NCI-H510A treated with DMSO at 0.1 percent for 48 hours (cell line): Measurements from ENCODE around the gene RNU6-9.
"Not testable (repeated sequence)": the region's sequence is repeated elsewhere in the genome, so short reads cannot be mapped to it uniquely, and the experiment has no call there.

Experiments used
- DNase-seq: peaks from one replicate; lab custom pipeline; 2025; lab: John Stamatoyannopoulos, UW

The RNU6-9 gene

DNA sequence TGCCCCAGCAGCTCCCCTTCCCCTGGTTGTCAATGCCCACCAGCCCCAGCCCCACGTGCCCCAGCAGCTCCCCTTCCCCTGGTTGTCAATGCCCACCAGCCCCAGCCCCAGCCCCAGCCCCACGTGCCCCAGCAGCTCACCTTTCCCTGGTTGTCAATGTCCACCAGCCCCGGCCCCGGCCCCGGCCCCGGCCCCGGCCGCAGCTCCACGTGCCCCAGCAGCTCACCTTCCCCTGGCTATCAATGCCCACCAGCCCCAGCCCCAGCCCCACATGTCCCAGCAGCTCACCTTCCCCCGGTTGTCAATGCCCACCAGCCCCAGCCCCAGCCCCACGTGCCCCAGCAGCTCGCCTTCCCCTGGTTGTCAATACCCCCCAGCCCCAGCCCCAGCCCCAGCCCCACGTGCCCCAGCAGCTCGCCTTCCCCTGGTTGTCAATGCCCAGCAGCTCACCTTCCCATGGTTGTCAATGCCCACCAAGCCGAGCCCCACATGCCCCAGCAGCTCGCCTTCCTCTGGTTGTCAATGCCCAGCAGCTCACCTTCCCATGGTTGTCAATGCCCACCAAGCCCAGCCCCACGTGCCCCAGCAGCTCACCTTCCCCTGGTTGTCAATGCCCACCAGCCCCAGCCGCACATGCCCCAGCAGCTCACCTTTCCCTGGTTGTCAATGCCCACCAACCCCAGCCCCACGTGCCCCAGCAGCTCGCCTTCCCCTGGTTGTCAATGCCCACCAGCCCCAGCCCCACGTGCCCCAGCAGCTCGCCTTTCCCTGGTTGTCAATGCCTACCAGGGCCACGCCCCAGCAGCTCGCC, 14.3 kb upstream of the RNU6-9 start:
- not testable (repeated sequence) for DNase-seq

- DNase-seq = no peak
These were observed 13.4 kb upstream of the RNU6-9 start for GRCh38 chr19:879711-880438.

GRCh38 chr19:881385-882071, 11.8 kb upstream of the RNU6-9 start:
- no peak for DNase-seq

DNA sequence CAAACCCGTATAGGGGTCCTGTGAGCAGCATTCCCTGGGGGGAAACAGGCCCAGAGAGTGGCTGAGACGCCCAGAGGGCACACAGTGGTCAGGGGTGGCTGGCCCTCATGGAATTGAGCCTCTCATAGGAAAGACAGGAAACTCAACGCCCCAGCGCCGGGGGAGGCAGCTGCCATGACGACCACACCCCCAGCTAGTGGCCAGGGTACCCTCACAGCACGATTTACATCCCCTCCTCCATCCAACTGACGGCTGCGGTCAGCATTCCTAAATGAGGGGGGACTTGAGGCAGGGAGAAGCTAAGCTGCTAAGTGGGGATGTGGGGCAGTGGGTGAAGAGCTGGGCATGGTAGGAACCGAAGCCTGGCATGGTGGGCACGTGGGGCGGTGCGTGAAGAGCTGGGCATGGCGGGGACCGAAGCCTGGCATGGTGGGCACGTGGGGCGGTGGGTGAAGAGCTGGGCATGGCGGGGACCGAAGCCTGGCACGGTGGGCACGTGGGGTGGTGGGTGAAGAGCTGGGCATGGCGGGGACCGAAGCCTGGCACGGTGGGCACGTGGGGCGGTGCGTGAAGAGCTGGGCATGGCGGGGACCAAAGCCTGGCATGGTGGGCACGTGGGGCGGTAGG, 10.3 kb upstream of the RNU6-9 start:
- no peak for DNase-seq

DNA sequence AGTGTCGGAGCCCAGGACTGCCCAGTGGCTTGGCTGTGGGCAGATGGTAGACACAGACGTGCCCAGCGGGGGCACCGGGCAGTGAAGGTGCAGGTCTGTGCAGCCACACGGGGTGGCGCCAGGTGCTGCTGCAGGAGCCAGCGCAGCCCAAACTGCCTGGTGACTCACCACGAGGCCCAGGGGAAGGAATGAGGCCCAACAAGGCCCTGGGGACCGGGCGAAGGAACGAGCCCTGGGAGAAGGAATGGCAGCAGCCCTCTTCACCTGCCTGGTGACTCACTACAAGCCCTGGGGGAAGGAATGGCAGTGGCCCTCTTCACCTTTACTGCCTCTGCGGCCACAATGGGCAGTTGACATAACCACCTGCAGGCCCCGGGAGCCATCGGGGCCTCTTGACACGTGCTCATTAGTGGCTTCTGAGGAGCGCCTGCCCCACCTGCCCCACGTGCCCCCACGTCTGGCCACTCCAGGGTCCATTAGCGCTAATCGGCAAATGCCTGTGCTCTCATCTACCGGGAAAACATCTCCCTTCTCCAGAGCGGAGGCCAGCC, 9.5 kb upstream of the RNU6-9 start:
- no peak for DNase-seq

DNA sequence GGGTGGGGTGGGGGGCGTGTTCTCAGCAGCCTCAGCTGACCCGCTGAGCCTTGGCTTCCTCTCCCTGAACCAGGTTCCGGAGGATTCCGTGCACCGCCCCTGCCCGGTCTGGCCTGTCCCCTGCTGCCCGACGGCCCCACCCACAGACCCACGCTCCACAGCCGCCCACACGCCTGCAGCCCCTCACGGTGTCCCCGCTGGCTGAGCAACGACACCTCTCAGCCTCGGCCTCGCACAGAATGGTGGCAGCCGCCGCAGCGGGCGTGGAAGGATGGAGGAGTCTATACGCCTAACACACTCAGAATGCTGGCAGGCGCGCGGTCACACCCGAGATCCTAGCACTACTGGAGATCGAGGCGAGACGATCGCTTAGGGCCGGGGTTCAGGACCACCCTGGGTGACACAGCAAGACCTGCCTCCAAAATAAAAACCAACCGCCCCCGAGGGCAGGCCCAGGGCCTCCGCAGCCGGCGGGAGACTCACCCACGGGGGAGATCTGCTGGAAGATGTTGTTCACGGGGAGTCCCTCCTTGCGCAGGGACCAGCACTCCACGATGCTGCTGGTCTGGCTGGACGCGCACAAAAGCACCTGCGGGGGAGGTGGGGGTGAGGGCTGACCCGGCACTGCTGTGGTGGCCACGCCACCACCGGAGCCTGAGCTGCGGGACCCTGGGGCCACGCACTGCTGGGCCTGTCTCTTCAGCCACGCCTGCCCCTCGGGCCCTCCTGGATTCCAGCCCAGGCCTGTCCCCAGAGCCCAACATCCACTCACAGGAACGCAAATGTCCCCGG, 8.7 kb upstream of the RNU6-9 start:
- DNase-seq = no peak

GRCh38 chr19:885536-886224, 7.6 kb upstream of the RNU6-9 start:
- DNase-seq = no peak

- DNase-seq = no peak
These were observed 6.2 kb upstream of the RNU6-9 start for GRCh38 chr19:887072-887471.

DNA sequence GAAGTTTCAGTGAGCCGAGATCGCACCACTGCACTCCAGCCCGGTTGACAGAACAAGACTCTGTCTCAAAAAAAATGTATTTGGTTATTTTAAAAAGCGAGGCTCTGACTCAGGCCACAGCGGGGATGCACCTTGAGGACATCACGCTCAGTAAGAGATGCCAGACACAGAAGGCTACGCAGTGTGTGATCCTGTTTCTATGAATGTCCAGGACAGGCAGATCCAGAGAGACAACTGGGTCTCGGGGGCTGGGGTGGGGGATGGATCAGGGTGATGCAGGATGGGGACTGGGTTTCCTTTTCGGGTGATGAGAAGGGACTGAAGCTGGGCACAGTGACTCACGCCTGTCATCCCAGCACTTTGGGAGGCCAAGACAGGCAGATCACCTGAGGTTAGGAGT, 5.7 kb upstream of the RNU6-9 start:
- DNase-seq = no peak

DNA sequence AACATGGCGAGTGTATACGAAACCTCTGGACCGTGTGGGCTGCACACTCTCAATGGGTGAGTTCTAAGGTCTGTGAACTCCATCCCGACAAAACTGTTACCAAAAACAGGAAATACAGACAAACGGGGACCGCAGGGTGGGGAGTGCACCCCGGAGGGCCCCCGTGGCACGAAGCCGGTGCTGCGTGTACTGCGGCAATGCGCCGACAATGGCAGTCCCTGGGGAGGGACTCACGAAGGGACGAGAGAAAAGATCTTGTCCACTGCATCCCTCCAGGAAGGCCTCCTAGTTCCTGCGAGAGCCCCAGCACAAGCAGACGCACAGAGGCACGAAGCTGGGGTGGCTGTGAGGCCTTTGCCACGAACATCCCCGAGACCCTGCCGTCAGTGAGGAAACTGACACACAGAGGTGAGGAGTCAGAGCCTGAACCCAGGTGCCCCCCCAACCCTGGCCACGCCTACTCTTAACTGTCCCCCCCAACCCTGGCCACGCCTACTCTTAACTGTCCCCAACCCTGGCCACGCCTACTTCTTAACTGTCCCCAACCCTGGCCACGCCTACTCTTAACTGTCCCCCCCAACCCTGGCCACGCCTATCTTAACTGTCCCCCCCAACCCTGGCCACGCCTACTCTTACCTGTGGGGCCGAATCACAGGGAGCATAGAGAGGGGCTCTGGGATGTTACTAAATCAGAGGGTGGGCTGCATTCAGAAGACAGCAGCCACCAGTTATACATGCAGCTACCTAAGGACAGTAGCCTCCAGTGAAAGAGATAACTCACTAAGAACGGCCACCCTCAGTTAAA, 4.5 kb upstream of the RNU6-9 start:
- DNase-seq = no peak

DNA sequence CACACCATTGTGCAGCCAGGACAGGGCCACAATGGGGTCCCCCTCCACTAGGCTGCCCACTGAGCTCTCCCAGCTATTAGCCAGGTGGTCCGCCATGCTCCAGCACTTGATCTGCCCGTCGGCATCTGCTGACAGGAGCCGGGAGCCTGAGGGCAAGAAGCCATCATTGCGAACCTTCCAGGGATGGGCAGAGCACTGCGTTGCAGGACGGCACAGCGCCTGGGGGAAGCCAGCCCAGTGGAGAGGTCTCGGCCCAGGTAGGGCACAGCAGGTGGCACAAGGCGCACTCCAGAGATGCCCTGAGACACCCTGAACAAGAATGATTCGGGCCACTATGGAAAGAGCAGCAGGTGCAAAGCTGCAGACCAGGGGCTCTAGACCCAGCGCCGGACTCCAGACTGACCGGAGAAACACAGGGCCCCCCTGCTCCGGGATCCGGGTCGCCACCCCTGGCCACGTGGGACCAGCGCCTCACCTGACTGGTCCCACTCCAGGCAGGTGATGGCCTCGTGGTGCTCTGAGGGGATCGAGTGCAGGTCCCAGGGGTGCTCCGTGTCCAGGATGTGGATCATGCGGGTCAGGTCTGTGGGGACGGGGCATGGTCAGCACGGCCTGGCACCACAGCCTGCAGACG, 3.5 kb upstream of the RNU6-9 start:
- DNase-seq = no peak

DNA sequence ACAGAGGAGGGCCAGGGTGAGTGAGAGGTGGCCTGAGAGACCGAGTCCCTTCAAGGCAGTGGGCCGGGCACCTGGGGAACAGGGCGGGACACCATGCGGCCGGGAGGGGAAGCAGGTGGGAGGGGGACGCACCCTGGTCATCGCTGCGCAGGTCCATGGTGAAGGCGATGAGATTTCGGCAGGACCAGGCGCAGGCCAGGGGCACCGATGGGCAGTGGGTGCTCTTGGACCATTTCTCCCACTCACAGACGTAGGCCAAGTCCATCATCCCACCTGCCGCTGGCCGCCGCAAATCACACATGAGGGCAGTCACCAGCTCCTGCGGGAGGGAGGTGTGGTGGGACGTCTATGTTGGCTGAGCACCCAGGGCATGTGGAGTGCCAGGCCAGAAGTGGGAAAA, 2.5 kb upstream of the RNU6-9 start:
- no peak for DNase-seq

GRCh38 chr19:891421-892200, 1.7 kb upstream of the RNU6-9 start:
- not testable (repeated sequence) for DNase-seq

- no peak for DNase-seq
These were observed 916 bp upstream of the RNU6-9 start for GRCh38 chr19:892243-892893.

DNA sequence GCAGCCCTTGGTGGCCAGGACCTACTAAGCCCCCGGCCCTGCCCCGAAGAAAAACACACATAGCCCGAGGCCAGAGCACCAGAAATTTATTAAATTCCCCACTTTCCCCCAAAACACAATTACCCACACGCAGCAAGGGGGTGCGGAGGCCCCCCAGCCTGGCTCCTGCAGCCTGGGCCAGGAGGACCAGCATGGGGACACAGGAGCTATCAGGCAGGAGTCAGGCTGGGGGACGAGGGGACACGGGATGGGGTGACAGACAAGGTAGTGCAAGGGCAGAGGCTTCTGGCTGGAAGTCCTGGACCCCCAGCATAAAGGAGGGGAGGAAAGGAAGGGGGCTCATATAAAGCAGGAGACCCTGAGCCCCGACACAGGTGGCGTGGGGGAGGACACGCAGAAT, 3.1 kb downstream of the RNU6-9 start:
- DNase-seq = no peak

GRCh38 chr19:896999-897398, 3.7 kb downstream of the RNU6-9 start:
- no peak for DNase-seq

DNA sequence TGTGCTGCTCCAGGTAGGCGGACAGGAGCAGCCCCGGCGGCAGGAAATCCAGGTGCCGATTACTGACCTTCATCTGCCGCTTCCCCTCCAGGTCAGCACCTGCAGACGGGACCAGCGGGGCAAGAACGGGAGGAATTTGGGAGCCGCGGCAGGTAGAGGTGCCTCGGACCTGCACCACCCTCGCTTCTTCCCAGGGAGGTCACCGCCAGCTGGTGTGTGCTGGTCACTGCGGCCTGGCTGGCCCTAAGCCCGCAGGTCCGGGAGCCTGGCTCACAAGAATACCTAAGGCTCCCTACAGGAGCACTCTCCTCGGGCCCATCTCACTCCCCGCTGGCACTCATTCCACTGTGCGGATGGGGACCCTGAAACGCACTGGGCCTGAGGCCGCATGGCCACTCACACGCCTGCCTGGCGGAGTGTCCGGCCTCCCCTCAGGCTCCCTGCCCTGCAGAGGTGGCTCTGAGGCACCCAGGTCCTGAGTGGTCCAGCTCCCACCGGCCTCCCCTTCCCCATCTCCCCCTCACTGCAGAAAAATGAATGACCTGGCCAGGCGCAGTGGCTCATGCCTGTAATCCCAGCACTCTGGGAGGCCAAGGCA, 4.3 kb downstream of the RNU6-9 start:
- DNase-seq = no peak

DNA sequence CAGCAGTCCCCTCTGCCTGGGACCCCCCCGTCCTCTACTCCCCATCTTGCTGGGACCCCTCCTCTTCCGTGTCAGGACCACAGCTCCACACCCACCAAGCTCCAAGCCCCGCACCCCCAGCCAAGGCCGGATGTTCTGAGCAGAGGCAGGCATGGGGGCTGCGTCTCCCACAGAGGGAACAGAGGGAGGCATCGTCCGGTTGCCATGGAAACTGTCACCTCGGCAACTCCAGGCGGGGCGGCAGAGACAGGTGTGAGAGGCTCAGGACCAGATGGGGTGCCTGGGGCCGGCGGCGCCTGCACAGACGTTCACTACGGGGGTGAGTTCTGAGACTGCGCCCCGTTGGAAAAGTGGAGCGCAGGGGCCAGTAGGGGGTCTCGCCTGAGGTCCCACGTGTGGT, 5.4 kb downstream of the RNU6-9 start:
- DNase-seq = no peak
